Aortic smooth muscle cell (primary cell): ENCODE results near the gene LILRB3. TPM values are rescaled to one million over a fixed set of nuclear protein-coding genes. Genes with fewer than 3 reads are reported as not detected.

Experiments
- total RNA-seq: library from RNA; depleted of rRNA; stranded (reverse); fragments of >200 nt; gene quantifications from 2 replicates; pipeline ENCODE4 v1.2.3, GENCODE V29; 2014

LILRB3 gene
- total RNA-seq = not detected in 2 replicates

GRCh38 chr19:54222474-54223276 lies at the start of gene LILRB3:
TSS of gene LILRB3 (minus strand) at chr19:54223007. CDS start at chr19:54222976, 31 bp downstream.

GRCh38 chr19:54257116-54257480 lies 34.3 kb upstream of the LILRB3 start, which contains the start of gene LILRB5:
TSS of gene LILRB5 (minus strand) at chr19:54257273. CDS start at chr19:54257193, 80 bp downstream.

GRCh38 chr19:54242646-54243045 lies 19.8 kb upstream of the LILRB3 start, which contains the start of gene LILRA6:
TSS of gene LILRA6 (minus strand) at chr19:54242790.

GRCh38 chr19:54191011-54191810 lies 31.6 kb downstream of the LILRB3 start, which contains the start of gene TSEN34:
TSS of gene TSEN34 (plus strand) at chr19:54191308. CDS start at chr19:54191365, 57 bp downstream.

GRCh38 chr19:54189145-54189734 lies 33.6 kb downstream of the LILRB3 start, which contains the start of gene MBOAT7:
TSS of gene MBOAT7 (minus strand) at chr19:54189580. CDS start at chr19:54188508, 1,072 bp downstream.

GRCh38 chr19:54172471-54173358 lies 50.1 kb downstream of the LILRB3 start, which contains the start of gene TMC4:
TSS of gene TMC4 (minus strand) at chr19:54173160. CDS start at chr19:54173117, 43 bp downstream.

Other genes starting within 250 kb of the LILRB3 start
- gene CACNG6, start 231.4 kb downstream of the LILRB3 start, total RNA-seq = 0.37 and 0.53 TPM in 2 replicates
- not detected in 2 replicates for gene VSTM1, start 159.1 kb downstream of the LILRB3 start, total RNA-seq
- not detected in 2 replicates for gene TARM1, start 141.6 kb downstream of the LILRB3 start, total RNA-seq
- gene OSCAR, start 122.2 kb downstream of the LILRB3 start, total RNA-seq = 0.06 and 0.13 TPM in 2 replicates
- gene NDUFA3, start 120.2 kb downstream of the LILRB3 start, total RNA-seq = 19.5 and 23.3 TPM in 2 replicates
- gene TFPT, start 107.3 kb downstream of the LILRB3 start, total RNA-seq = 20.6 and 26.0 TPM in 2 replicates
- 54.7 and 58.1 TPM in 2 replicates for gene PRPF31, start 107.3 kb downstream of the LILRB3 start, total RNA-seq
- gene CNOT3, start 85.2 kb downstream of the LILRB3 start, total RNA-seq = 11.0 and 15.3 TPM in 2 replicates
- 7.3 and 7.9 TPM in 2 replicates for gene LENG1, start 63.3 kb downstream of the LILRB3 start, total RNA-seq
- 0.31 TPM in 1 of 2 replicates, not detected in the other for gene TMC4, start 49.8 kb downstream of the LILRB3 start, total RNA-seq
- 22.6 and 24.0 TPM in 2 replicates for gene MBOAT7, start 33.4 kb downstream of the LILRB3 start, total RNA-seq
- 38.7 and 39.7 TPM in 2 replicates for gene TSEN34, start 31.7 kb downstream of the LILRB3 start, total RNA-seq
- gene RPS9, start 22.1 kb downstream of the LILRB3 start, total RNA-seq = 2,262 and 2,314 TPM in 2 replicates
- gene LILRA6, start 19.8 kb upstream of the LILRB3 start, total RNA-seq = not detected in 2 replicates
- gene LILRB5, start 34.3 kb upstream of the LILRB3 start, total RNA-seq = not detected in 2 replicates
- not detected in 2 replicates for gene LILRB2, start 58.1 kb upstream of the LILRB3 start, total RNA-seq
- not detected in 2 replicates for gene LILRA5, start 90.2 kb upstream of the LILRB3 start, total RNA-seq
- gene LILRA4, start 116.2 kb upstream of the LILRB3 start, total RNA-seq = not detected in 2 replicates
- gene LAIR1, start 141.9 kb upstream of the LILRB3 start, total RNA-seq = not detected in 2 replicates
- gene TTYH1, start 192.5 kb upstream of the LILRB3 start, total RNA-seq = not detected in 2 replicates
- gene LENG8, start 226.2 kb upstream of the LILRB3 start, total RNA-seq = 34.9 and 45.4 TPM in 2 replicates
- gene LENG9, start 240.8 kb upstream of the LILRB3 start, total RNA-seq = 9.5 and 10.4 TPM in 2 replicates